Colon (tissue), 2 donors: ENCODE data around the gene RPL41.
"Not testable (repeated sequence)": the region's sequence is repeated elsewhere in the genome, so short reads cannot be mapped to it uniquely, and the experiment has no call there.

Experiments
- FAIRE-seq: peaks from 2 replicates; lab custom pipeline; 2012; peaks lifted over from hg19 to GRCh38; lab: Jason Lieb, UNC
- donor health status: control.
- donor health status: control.

The RPL41 gene

DNA sequence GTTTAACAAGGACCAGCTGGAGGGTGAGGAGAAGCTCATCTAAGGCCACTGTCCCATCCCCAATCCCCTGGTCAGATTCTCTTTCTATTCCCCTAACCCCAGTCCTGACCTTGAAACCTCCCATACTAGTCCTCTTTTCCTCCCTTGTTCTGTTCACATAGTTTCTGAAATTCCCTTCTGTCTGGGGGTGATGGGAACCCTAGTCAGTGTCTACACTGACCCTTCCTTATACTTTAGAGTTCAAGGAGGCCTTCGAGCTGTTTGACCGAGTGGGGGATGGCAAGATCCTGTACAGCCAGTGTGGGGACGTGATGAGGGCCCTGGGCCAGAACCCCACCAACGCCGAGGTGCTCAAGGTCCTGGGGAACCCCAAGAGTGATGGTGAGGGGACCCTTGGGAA lies 38.4 kb downstream of the RPL41 start:
- FAIRE-seq, result no peak

DNA sequence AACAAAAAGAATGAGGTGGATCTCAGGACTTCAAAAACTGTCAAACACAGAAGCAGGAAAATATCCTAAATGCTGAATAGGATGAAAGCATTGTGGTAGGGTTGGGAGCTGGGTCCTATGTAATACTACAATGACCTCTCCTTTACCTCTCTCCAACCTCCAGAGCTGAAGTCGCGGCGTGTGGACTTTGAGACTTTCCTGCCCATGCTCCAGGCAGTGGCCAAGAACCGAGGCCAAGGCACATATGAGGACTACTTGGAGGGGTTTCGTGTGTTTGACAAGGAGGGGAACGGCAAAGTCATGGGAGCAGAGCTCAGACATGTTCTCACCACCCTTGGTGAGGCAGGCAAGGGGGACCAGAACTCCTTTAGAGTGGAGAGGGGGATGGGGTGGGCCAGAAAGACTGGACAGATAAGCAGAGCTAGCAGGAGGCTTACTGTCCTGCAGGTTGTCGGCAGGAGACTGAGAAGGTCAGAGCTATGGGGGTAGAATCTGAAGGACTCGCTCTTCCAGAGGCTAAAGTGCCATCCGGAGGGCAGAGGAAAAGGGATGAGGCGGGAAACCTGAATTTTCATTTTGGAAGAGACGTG lies 38.9 kb downstream of the RPL41 start:
- FAIRE-seq, result no peak

DNA sequence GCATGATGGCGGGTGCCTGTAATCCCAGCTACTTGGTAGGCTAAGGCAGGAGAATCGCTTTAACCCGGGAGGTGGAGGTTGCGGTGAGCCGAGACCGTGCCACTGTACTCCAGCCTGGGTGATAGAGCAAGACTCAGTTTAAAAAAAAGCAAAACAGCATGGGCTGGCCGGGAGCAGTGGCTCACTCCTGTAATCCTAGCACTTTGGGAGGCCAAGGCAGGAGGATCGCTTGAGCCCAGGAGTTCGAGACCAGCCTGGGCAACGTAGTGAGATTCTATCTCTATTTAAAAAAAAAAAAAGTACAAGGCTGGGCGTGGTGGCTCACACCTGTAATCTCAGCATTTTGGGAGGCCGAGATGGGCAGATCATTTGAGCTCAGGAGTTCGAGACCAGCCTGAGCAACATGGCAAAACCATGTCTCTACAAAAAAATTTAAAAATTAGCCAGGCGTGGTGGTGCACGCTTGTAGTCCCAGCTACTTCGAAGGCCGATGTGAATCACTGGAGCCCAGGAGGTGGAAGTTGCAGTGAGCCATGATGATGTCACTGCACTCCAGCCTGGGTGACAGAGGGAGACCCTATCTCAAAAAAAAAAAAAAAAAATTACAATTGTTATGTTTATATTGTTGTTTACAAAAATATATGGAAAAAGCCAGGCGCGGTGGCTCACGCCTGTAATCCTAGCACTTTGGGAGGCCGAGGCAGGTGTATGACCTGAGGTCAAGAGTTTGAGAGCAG lies 40.2 kb downstream of the RPL41 start:
- FAIRE-seq, result not testable (repeated sequence)

DNA sequence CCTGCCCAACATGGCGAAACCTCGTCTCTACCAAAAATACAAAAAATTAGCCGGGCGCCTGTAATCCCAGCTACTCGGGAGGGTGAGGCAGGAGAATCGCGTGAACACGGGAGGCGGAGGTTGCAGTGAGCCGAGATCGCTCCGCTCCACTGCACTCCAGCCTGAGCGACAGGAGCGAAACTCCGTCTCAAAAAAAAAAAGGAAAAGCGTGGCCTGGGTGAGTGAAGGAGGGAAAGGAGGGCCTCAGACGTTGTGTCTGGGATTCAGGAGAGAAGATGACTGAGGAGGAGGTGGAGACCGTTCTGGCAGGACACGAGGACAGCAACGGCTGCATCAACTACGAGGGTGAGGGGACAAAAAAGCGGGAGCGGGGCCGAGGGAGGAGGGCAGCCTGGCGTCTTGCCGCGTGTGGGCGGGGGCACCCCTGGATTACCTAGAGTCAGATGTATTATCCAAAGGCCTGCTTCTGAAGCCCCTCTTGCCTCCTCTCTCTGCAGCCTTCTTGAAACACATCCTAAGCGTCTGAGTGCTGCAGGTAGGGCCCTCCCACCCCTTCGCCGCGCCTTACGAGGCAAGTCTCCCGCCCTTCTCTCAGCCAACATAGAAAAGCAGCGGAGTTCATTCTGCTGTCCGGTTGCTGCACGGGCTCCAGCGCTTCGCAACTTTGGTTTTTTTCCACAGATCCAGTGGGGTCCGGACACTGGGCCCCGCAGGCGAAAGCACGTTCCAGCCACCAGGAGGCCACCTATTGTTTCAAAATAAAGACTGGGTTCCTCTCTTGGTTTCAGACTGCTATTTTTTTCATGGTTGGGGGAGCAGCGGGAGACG lies 41.0 kb downstream of the RPL41 start:
- FAIRE-seq, result no peak

DNA sequence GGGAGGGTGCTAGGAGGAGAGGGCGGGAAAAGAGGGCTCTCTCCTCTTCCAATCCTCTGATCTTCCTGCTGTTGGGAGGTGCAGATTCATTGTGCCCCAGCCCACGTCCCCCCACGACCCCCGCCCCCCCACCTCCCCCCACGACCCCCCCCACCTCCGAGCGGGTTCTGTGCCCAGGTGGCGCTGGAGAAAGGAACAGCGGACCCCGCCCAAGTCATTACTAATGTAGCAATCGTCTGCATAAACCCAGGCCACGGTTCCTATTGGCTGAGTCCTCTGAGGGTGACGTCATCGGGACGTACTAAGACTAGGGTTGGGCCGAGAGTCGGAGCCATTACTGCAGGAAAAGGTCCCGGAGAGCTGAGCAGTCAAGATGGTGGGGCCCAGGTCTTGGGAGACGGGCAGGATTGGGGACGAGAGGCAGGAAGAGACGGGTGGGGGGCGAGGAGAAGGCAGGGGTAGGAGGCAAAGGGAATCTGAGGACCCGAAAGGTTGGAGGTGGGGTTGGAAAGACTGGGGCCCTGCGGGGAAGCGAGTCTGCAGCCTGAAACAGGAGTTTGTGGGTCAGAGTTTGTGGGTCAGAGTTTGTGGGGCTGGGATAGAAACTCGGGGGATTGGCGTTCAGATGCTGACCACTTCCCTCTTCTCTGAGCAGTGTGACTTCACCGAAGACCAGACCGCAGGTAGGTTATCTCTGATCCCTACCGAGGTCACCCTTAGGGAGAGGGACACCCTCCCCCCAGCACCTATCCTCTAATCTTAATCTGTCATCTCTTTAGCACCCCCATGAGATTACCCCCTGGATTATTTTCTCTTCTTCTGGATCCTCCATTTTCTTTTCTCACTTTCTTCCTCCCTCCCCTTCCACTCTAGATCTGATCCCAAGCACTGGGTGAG lies 41.8 kb downstream of the RPL41 start, which contains the start of gene MYL6:
TSS of gene MYL6 (plus strand) at position 331 of the 897 bp plus-strand sequence. CDS start at position 374, 43 bp downstream.
- FAIRE-seq, result no peak

DNA sequence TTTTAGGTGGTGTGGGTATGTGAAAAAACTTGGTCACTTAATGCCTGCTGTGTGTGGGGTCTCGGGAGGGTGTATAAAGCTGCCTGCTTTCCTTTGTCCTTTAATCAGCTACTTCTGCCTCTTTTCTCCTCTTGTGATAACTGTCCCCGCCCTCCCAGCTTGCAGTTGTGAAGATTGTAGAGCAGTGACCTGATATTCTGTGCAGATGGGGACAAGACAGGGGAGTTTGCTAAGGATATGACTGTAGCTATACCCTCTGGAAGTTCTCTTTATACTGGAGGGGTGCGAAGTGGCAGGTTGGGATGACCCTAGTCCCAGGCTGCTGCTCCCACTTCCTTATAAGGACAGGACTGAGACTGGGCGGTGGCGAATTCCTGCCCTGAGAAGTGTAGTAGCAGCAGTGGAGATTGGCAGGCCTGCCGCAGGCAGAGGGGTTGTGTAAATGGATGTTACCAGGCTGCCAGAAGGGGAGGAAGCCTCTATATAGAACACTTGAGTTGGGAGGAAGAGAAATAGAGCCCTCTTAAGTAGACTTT lies 42.6 kb downstream of the RPL41 start:
- FAIRE-seq, result no peak

DNA sequence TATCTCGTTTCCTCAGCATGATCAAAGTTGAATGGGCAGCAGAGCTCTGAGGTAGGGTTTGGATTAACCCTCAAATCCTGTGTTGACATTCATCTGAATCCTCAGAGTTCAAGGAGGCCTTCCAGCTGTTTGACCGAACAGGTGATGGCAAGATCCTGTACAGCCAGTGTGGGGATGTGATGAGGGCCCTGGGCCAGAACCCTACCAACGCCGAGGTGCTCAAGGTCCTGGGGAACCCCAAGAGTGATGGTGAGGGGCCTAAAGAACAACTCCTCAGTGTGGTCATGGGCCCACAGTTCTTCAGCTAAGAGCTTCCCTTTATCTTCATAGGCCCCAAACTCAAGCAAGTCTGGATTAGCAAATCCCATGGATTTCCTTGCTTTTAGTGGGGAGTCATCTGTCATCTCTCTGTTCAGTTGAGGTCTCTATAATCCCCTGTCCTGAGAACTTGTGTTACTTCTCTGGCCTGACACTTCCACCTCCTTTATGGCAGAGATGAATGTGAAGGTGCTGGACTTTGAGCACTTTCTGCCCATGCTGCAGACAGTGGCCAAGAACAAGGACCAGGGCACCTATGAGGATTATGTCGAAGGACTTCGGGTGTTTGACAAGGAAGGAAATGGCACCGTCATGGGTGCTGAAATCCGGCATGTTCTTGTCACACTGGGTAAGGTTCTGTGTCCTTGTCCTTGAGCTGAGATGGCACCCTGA lies 43.2 kb downstream of the RPL41 start:
- no peak for FAIRE-seq

DNA sequence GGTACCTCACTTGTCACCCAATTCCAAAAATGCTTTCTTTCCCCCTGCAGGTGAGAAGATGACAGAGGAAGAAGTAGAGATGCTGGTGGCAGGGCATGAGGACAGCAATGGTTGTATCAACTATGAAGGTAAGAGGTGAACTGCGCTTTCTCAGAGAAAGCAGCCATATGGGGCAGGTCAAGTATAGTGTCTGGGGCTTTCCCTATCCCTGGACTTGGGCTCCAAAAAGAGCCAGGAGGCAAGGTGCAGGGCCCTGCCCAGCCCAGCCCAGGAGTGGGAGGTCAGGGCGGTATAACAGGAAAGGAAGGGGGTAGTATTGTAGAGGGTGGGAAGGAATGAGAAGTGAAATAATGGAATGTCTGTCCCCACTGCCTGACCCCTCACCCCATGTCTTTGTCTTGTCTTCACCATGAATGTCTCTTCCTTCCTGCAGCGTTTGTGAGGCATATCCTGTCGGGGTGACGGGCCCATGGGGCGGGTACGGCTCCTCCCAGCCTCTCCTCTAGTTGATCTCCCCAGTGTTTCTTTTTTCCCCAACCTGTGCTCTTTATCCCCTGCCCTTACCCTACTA lies 43.8 kb downstream of the RPL41 start:
- no peak for FAIRE-seq

DNA sequence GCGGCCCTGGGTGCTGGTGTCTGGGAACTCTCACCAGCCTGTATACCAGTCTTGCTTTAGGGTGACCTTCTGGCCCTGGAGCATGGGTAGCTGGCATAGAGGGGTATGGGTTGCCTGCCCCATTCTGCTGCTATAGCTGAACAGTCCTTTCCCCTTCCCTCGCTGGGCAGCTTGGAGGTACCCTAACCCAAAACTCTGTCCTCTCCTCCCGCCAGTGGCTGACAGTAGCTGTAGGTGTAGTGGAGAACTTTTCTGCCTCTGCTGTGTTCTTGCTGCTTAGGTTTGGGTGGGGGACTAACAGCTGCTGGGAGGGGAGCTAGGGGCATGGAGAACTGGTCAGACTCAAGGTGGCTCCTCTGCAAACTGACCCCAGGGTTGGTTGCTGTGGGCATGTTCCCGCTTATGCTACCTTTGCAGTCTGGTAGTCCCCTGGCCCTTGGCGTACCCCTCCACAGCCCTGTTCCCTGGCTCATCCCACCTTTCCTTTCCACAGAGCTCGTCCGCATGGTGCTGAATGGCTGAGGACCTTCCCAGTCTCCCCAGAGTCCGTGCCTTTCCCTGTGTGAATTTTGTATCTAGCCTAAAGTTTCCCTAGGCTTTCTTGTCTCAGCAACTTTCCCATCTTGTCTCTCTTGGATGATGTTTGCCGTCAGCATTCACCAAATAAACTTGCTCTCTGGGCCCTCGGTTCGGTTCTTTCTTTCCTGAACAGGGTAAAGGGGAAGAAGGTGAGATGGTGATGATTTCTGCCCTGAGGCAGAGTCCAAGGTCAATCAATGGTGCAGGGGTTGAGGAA lies 44.7 kb downstream of the RPL41 start:
- FAIRE-seq, result no peak

DNA sequence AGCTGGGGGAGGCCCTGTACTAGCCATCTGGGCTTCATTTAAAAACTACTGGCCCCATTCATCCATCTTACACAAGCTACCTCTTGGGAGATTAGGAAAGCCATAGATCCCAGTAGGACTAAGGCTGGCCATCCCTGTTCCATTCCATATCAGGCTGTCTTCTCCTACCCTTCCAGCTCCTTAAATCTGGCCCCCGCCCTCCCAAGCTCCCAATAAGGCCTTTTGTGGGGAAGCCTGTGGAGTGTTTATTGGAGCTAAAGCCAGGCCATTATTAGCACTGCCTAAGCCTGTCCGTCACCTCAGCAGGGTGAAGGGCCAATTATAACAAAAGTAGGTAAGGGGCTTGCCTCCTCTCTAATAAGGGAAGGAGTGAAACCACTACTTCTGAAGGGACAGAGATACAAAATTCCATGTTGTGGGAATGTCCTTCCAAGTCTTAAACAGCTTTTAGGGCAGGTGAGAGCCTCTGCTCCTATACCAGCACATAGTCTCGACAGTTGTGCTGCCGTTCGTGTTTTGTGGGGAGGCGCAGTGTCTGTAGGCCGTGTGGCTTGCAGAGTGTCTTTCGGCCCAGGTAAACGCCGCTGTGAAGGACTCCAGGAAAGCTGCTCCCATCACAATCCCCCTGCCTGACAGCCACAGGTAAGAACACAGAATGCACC lies 45.4 kb downstream of the RPL41 start:
- no peak for FAIRE-seq

DNA sequence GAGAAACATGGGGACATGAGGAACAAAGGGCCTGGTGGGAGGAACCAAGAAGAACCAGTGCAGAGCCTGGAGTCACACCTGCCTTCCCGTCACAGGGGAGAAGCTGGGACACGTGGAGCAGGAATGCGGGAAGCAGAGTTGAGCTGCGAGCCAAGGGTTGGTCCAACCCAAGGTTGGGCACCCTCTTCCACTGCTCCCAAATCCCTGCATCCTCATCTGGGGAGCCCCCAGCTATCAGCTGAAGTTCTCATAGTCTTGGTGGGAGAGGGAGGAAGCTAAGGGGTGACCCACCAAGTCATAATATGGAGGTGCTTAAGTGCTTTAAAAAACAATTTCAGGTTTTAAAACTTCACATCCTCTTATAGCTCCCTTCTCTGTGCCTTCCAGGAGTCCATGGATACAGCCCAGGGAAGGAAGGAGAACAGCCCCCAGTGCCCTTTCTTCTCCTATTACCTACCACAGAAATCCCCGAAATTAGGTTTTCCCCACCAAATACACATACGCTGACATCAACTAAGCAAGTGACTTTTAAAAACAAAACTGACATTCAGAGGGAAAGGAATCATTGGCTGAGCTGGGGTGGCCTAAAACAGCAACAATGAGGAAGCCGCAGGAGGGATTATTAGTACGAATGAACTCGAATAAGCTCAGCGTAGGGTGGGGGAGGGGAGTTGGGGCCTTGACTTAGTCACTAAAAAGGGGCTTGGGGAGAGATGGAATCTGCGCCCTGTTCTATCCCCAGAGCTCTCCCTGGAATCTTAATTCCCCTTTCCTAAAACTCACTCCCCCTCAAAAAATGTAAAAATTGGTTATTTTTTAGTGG lies 46.2 kb downstream of the RPL41 start:
- no peak for FAIRE-seq

DNA sequence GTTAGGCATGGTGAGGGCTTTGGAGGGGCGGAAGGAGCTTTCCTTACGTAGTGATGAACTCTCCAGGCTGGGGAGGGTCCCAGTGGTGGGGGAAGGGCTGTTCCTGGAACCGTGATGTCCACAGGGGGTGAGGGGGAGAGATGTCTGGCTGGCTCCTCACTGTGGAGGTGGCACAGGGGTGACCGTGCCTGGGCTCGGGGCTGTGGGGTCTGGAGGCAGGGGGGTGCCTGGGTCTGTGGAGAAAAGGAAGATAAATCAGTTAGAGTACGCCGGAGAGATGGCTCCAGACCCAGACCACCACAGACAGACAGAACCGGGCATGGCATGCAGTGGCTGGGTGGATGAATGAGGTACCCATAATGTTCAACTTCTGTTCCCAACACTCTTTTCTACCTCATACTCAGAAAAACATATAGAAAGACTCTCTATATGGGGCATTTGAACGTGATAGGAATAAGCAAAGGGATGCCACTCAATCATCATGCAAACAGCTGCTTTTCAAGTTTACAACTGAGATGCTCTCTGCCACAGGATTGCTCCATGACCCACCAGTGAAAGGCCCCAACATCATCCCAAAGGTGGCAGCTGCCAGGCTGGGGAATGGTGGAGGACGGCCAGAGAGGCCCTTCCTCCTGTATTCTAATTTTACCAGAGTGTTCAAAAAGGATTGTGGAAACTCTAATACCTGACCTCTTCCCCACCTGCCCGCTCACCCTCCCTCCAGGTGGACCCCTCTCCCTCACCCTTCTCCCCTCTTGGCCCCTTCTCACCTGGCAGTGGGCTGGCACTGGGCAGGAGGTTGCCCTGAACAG lies 47.3 kb downstream of the RPL41 start:
- FAIRE-seq, result no peak

DNA sequence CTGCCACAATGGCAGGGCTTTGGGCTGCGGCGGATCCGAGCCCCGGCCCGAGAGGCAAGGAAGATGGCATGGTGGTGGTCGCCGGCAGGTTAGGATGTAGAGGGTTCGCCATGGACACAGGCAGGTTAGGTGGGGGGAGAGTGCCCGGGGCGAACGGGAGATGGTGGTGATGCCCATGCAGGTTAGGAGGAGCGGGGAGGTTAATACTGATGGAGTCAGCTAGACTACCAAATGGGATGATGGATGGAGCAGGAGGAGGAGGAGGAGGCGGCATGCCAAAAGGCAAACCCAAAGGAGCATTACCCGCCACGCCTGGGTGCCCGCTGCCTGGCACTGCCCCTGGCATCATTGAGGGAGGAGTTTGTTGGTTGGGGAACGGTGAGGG lies 47.9 kb downstream of the RPL41 start:
- FAIRE-seq, result no peak

DNA sequence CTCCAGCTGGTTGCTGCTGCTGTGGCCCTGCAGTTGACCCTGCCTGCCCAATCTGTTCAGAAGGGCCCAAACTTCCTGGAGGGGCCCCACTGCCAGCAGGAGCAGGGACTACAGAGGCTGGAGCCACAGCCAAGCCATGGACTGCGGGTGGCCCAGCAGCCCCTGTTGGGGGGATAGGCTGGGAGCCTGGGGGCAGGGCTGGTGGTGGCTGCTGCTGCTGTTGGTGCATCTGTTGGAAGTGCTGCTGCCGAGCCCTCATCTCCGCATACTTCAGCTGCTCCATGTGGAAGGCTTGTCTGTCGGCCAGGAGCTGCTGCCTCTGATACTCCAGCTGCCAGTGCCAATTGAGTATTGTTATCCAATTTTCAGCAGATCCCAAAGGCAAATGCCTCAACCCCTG lies 48.9 kb downstream of the RPL41 start:
- FAIRE-seq, result no peak
